GM12891 (cell line): ENCODE results near the gene MYOM1.

Experiments used
- PAX5 ChIP-seq: IDR thresholded peaks from 2 replicates; pipeline ENCODE4 v1.6.1; 2011; ENCODE audit warnings: low read length, moderate library complexity, mild to moderate bottlenecking; ENCODE audit not compliant: insufficient read depth, severe bottlenecking
- POLR2A ChIP-seq: IDR thresholded peaks from 2 replicates; pipeline ENCODE4 v1.6.1; 2011; ENCODE audit warnings: low read depth, low read length, control low read depth
- POLR2AphosphoS5 ChIP-seq: IDR thresholded peaks from 2 replicates; pipeline ENCODE4 v1.6.1; 2011; ENCODE audit warnings: low read depth, low read length, control low read depth
- POU2F2 ChIP-seq: IDR thresholded peaks from 2 replicates; pipeline ENCODE4 v1.6.1; 2011; ENCODE audit warnings: low read depth, mild to moderate bottlenecking, control low read depth, low read length, moderate library complexity
- SPI1 ChIP-seq: IDR thresholded peaks from 2 replicates; pipeline ENCODE4 v1.6.1; 2011; ENCODE audit warnings: low read depth, low read length, control low read depth
- TAF1 ChIP-seq: IDR thresholded peaks from 2 replicates; pipeline ENCODE4 v1.6.1; 2011; ENCODE audit warnings: low read depth, low read length, control low read depth

GRCh38 chr18:3046216-3046808 is 173.5 kb downstream of the MYOM1 start:
- TF ChIP-seq TAF1 (no peak), POLR2AphosphoS5 (no peak), POU2F2 (no peak), POLR2A (no peak), SPI1 (no peak), PAX5 (no peak)
